ENCODE results near the gene FDX2.
"Not testable (repeated sequence)": the region's sequence is repeated elsewhere in the genome, so short reads cannot be mapped to it uniquely, and the experiment has no call there.

The FDX2 gene

GRCh38 chr19:10283301-10284064, 32.3 kb downstream of the FDX2 start:
- no peak for DNase-seq

DNA sequence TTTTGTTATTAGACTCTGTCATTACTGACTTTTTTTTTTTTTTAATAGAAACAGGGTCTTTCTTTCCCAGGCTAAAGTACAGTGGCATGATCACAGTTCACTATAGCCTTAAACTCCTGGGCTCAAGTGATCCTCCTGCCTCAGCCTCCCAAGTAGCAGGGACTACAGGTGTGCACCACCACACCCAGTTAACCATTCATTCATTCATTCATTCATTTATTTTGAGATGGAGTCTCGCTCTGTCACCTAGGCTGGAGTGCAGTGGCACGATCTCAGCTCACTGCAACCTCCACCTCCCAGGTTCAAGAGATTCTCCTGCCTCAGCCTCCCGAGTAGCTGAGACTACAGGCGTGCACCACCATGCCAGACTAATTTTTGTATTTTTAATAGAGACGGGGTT, 33.8 kb downstream of the FDX2 start:
- not testable (repeated sequence) for DNase-seq

DNA sequence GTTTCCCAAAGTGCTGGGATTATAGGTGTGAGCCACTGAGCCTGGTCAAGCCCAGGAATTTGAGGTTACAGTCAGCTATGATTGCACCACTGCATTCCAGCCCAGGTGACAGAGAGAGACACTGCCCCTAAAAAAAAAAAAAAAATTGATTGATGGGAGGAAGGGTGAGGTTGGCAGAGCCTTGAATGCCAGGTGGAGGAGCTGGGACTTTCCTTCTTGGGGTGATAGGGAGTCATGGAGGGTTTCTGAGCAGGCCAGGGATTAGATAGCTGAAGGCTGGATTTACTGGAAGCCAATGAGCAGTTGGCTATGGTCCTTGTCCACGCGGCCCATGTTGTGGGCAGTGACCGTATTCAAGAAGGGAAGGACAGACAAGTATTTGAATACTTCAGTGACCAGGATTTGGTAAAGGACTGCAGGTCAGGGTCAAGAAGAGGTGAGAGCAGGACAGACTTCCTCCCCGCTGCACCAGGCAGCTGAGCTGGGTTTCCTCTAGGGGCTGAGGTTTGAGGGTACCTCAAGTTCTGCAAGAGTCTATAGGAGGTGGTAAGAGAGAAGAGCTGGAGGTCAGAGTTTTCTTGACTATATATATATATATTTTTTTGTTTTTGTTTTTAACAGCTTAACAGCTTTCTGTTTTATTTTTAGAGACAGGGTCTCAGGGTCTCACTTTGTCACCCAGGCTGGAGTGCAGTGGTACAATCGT, 35.9 kb downstream of the FDX2 start:
- DNase-seq: no peak

DNA sequence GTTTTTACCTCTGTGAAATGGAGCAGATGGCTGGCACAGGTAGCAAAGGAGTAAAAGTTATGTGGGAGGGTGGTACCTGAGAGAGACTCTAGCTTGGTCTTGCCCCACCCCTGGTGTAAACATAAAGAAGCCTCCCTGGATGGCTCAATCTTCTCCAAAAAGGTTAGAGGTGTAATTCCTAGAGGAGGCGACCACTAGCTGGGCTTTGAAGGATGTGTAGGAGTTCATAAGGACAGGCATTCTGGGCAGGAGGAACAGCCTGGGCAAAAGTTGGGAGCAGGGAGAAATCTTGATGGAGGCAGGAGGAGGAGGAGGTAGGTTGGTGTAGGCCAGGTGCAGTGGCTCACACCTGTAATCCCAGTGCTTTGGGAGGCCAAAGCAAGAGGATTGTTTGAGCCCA, 36.9 kb downstream of the FDX2 start:
- DNase-seq: no peak

- no peak for DNase-seq
These were observed 37.8 kb downstream of the FDX2 start for GRCh38 chr19:10277795-10278589.

DNA sequence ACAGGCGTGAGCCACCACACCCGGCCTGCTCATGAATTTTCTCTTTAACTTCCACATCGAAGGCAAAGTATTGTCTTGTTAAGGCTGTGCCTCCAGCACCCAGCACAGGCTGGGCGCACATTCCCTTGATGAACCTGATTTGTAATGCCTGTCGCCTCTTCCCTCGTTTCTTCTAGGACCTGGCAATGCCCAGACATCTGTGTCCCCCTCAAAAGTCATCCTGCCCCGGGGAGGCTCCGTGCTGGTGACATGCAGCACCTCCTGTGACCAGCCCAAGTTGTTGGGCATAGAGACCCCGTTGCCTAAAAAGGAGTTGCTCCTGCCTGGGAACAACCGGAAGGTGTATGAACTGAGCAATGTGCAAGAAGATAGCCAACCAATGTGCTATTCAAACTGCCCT, 41.2 kb downstream of the FDX2 start:
- DNase-seq: no peak

DNA sequence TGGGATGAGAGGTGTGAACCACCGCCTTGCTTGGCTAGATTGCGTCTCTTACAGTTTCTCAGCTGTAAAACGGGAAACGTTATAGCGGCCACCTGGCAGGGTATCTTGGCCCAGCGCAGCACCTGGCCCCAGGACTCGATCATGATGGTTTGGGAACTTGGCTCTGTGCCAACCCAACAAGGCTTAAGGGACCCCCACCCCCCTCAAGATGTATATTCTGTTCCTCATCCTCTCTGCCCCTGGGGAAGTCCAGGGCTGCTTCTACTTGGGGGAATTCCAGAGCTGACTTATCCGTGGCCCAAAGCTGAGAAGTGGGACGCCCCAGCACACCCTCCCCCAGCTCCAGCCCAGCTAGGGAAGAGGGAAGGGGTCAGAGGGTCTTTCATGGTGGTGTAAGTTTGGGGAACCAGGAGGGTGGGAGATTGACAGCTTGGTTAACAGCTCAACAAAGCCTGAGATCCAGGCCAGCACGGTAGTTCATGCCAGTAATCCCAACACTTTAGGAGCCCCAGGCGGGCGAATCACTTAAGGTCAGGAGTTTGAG, 44.2 kb downstream of the FDX2 start:
- DNase-seq: no peak

DNA sequence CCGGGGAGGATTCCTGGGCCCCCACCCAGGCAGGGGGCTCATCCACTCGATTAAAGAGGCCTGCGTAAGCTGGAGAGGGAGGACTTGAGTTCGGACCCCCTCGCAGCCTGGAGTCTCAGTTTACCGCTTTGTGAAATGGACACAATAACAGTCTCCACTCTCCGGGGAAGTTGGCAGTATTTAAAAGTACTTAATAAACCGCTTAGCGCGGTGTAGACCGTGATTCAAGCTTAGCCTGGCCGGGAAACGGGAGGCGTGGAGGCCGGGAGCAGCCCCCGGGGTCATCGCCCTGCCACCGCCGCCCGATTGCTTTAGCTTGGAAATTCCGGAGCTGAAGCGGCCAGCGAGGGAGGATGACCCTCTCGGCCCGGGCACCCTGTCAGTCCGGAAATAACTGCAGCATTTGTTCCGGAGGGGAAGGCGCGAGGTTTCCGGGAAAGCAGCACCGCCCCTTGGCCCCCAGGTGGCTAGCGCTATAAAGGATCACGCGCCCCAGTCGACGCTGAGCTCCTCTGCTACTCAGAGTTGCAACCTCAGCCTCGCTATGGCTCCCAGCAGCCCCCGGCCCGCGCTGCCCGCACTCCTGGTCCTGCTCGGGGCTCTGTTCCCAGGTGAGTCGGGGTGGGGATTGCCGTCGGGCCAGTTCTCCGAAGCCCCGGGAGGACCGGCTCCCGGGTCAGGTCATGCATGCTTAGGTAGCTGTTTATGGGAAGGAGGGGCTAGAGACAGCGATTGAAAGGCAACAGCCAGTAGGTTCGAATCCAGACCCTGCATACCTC, 45.0 kb downstream of the FDX2 start, which contains the start of gene ICAM1:
Gene ICAM1, plus strand, starts transcription at position 505 of the 779 bp plus-strand sequence. Its CDS starts 40 bp downstream, at position 545.
- peak; percentile 79 for DNase-seq

GRCh38 chr19:10270180-10270615, 45.6 kb downstream of the FDX2 start:
- DNase-seq: peak; percentile 60

- peak; percentile 88 for DNase-seq
These were observed 46.3 kb downstream of the FDX2 start for GRCh38 chr19:10269333-10270179.

- DNase-seq: no peak
These were observed 47.7 kb downstream of the FDX2 start for GRCh38 chr19:10268071-10268470.

DNA sequence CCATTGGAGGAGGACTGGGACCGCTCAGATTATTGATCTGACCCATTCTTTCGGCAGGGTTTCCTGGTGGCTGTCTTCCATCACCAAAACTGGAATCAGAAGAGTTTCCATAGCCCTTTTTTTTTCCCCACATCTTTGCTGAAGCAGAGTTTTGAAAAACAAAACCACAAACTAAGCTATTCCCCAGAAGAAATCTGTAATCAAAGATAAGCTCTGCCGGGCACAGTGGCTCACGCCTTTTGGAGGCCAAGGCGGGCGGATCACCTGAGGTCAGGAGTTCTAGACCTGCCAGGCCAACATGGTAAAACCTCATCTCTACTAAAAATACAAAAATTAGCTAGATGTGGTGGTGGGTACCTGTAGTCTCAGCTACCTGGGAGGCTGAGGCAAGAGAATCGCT, 49.1 kb downstream of the FDX2 start:
- no peak for DNase-seq

GRCh38 chr19:10262771-10263170, 53.0 kb downstream of the FDX2 start:
- DNase-seq: no peak

GRCh38 chr19:10260141-10260584, 55.7 kb downstream of the FDX2 start:
- no peak for DNase-seq

Measured in right hindlimb (tissue), 1 donor.